NCI-H526 treated with DMSO at 0.1 percent for 48 hours (cell line): ENCODE measurements around the gene CAPN5.

ENCODE experiments used
- DNase-seq: peaks from one replicate; lab custom pipeline; 2025; lab: John Stamatoyannopoulos, UW

Gene CAPN5

GRCh38 chr11:77135069-77135468 is 68.3 kb downstream of the CAPN5 start:
- no peak for DNase-seq

GRCh38 chr11:77136074-77136473 is 69.3 kb downstream of the CAPN5 start:
- DNase-seq: no peak

GRCh38 chr11:77136784-77137420 is 70.1 kb downstream of the CAPN5 start:
- DNase-seq: no peak

- no peak for DNase-seq
Measured at GRCh38 chr11:77137421-77137820, 70.7 kb downstream of the CAPN5 start.

- DNase-seq: no peak
Measured at GRCh38 chr11:77138106-77138649, 71.4 kb downstream of the CAPN5 start.

DNA sequence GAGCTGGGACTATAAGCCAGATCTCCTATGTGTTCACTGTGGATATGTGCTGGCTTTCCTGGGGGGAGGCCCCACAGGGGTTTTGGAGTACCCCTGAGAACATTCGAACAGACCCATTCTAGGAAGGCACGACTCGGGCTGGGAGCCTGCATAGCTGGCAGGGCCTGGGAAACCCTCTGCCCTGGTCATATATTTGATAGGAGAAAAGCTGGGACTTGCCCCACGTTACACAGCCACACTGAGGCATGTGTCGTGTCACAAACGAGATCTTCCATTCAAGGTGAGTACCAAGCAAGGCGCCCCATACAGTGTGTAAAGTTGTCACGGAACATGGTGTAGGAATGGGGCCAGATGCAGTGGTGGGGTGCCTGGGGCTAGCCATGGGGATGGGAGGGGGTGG is 72.4 kb downstream of the CAPN5 start:
- DNase-seq: no peak

- DNase-seq: no peak
Measured at GRCh38 chr11:77140231-77140851, 73.6 kb downstream of the CAPN5 start.

DNA sequence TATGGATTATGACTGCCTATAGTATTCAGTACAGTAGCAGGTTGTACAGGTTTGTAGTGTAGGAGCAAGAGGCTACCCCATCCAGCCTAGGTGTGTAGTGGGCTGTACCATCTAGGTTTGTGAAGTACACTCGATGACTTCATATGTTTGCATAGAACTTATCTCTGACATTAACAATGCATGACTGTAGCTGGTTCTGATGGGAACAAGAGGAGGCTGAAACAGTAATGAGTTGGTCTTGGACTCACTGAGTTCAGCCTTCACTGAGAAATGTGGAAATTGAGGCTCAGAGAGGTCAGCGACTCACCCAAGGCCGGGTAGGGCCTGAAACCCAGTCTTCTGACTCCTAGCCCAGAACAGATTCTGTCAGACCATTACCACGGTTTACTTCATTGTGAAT is 74.3 kb downstream of the CAPN5 start:
- DNase-seq: peak; percentile 20

GRCh38 chr11:77141475-77141874 is 74.7 kb downstream of the CAPN5 start:
- DNase-seq: no peak

GRCh38 chr11:77142091-77142975 is 75.6 kb downstream of the CAPN5 start:
- no peak for DNase-seq

DNA sequence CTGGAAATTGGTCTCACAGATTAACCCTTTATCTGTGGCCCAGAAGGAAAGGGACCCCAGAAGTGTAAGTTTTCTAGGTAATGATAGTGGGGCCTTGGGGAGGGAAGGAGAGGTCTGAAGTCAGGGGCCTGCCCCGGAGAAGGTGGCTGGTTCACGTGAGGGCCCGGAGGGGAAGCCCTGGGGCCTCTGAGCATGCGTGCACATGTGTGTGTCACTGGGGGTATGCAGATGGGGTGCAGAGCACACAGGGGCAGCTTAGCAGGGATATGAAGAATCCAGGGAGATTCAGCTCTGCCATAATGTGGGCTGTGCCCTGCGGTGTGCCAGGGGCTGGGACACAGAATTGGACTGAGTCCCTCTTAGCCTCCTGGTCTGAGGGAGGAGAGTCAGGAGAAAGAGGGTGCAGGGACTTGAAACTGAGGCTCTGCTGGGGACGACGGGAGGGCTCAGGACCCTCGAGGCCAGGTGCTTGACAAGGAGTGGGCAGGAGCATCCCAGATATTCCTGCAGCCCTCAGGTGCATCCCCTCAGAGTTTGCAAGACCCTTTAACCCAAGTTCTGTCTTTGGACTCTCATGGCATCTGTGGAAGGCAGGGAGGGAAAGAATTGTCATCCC is 76.7 kb downstream of the CAPN5 start:
- DNase-seq: no peak

GRCh38 chr11:77144196-77144856 is 77.6 kb downstream of the CAPN5 start:
- no peak for DNase-seq

GRCh38 chr11:77144857-77145428 is 78.2 kb downstream of the CAPN5 start:
- no peak for DNase-seq

GRCh38 chr11:77146261-77147035 is 79.7 kb downstream of the CAPN5 start:
- DNase-seq: no peak

DNA sequence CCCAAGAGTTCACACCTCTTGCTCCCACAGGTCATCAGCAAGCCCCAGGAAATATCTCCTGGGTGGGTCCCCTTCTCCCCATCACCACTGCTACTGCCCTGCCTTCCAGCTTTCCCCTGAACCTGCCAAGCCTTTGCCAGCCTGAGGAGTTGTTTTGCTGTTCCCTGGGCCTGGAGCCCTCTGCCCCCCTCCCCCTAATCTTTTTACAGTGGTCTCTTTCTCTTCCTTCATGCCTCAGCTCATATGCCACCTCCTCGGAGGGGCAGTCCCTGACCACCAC is 80.2 kb downstream of the CAPN5 start:
- DNase-seq: no peak

DNA sequence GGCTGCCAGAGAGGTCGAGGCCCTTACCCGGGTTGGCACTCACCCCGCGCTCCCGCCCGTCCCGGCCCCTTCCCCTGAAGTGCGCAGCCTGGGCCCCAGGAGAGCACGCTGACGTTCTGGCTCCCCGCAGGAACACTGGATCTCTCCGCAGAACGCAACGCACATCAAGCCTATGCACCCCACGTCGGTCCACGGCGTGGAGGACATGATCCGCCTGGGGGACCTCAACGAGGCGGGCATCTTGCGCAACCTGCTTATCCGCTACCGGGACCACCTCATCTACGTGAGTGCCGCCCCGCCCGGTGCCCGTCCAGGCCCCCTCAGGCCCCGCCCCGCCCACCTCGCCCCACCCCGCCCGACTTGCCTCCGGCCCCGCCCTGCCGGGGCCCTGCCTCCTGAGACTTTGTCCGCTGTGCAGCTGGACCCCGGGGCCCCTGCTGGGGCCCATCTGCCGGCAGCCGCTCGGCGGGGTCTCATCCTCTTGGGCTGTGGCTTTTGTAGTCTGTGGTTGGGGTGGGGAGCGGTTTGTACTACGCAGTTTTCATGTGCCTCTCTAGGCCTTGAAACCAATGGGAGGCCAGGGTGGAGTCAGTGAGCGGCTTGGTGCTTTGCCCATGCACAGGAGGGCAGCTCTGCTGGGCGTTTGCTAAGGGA is 81.0 kb downstream of the CAPN5 start:
- no peak for DNase-seq

- no peak for DNase-seq
Measured at GRCh38 chr11:77148963-77149715, 82.4 kb downstream of the CAPN5 start.

GRCh38 chr11:77149716-77150392 is 83.1 kb downstream of the CAPN5 start:
- DNase-seq: no peak

DNA sequence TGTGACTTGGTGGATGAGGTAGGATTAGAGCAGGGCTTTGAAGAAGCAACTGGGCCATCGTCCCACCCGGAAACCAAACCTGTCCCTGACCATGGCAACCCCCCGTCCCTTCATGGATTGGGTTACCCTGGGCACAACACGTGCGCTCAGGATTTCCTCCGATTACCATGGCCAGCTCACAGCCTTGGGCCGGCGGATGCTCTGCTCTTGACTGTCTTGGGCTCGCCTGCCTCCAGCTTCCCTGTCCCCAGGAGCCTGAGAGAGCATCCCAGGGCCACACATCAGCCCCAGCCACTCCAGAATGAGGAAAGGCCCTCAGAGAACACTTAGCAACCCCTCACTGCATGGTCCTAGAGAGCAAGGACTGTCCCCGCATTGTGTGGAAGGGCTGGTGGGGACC is 84.1 kb downstream of the CAPN5 start:
- DNase-seq: no peak
